DMS153 treated with DMSO at 0.1 percent for 48 hours (cell line): ENCODE data around the gene HSD17B12.
"Not testable (repeated sequence)": the region's sequence is repeated elsewhere in the genome, so short reads cannot be mapped to it uniquely, and the experiment has no call there.

Experiments used
- DNase-seq: peaks from one replicate; lab custom pipeline; 2025; ENCODE audit not compliant: unreplicated experiment; lab: John Stamatoyannopoulos, UW

Gene HSD17B12

DNA sequence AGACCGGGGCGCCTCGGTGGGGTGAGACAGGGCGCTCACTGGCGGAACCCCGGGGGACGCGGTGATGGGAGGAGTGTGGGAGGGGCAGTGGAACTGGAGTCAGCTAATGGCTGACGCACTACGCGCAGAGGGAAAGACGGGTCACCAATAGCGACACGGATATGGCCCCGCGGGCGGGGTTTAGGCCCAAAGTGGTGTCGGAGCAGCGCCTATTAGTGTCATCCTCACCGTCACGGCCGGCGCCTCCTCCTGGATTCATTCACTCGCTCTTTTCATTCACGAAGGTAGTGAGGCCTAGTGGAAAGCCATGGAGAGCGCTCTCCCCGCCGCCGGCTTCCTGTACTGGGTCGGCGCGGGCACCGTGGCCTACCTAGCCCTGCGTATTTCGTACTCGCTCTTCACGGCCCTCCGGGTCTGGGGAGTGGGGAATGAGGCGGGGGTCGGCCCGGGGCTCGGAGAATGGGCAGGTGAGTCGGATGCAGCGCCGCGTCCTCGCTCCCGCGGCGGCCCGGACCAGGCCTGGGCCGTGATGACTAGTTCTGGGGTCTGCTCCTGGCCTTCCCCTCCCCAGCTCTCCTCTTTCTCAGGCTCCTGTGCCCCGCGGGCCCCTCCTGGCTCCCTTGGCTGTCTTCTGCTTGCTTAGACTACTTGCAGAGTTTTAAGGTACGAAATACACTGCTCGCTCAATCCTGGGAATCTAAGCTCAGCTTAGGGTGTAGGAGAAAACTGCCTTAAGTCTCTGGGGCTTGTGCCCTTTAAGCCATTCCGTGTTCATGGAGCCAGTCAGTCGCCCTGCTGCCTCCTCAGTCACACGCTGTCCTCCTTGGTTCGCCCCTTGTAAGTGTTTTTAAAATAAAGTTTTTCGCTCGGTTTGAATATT is at the start of gene HSD17B12:
Gene HSD17B12, plus strand, starts transcription at position 218 of the 880 bp plus-strand sequence. Its CDS starts 90 bp downstream, at position 308.
- peak; percentile 93 for DNase-seq

- DNase-seq: no peak
Measured at GRCh38 chr11:43631732-43632131, 48.8 kb upstream of the HSD17B12 start.

- DNase-seq: no peak
Measured at GRCh38 chr11:43632181-43632580, 48.4 kb upstream of the HSD17B12 start.

GRCh38 chr11:43638717-43639116 is 41.8 kb upstream of the HSD17B12 start:
- DNase-seq: no peak

DNA sequence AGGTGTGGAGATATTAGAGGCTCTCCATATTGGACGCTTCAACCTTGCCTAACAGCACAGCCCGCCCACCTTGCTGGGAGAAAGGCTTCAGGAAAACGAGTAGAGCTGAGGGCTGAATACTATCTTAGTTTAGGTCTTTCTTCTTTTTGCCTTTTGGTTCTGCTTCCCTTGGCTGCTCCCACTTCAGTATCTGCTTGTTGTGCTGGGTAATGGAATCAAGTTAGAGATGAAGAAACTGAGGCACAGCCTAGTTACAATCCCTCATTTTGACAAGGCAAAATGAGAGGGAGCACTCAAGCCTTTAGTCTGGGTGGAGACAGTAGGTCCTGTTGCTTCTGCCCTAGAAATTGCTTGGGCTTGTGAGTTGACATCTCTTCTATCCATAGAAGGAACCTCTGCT is 41.3 kb upstream of the HSD17B12 start:
- no peak for DNase-seq

DNA sequence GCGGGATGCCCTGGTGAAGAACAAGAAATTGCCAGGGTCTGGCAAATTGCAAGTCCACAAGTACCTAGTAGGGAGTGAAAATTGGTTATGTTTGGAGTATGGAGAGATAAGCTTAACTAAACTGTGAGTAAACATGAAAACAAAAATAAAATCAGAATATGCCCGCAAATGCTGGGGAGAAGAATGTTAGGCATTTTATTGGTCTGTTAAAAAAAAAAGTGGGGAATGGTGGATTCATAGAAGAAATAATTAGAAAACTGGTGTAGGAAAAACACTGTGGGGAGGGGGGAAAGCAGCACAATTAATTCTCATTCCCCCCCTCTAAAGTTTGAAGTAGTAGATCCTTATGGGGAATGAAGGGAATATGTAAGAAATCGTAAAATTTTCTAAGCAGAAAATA is 40.6 kb upstream of the HSD17B12 start:
- no peak for DNase-seq

GRCh38 chr11:43643898-43644620 is 36.5 kb upstream of the HSD17B12 start:
- DNase-seq: peak; percentile 63

DNA sequence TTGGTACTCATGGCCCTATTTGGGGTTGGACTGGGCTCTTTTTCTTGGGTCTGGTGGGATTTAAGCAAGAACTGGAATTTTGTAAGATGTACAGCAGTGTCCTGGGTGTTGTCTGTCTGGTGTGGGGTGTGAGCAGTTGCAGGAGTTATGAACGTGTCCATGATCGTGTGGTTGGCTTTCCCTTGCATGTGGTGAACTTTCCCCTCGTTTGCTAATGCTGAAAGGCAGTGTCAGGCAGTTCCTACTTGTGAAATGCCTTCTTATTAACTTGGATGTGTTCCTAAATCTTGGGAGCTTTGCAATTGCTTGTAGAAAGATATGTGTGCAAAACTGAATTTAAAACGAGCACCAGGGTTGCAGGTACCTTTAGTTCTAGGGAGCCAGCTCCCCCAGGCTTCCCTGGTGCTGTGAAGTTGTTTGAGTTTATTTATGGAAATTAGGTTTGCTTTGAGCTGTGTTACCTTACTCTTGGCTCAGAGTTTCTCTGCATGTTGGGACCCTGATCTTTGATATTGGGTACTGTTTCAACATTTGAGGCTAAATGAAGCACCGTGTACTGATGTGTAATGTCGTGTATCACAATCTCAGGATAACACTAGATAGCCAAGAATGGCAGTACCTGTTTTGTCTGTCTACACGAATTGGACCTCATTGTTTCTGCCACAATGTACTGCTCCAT is 35.8 kb upstream of the HSD17B12 start:
- no peak for DNase-seq

DNA sequence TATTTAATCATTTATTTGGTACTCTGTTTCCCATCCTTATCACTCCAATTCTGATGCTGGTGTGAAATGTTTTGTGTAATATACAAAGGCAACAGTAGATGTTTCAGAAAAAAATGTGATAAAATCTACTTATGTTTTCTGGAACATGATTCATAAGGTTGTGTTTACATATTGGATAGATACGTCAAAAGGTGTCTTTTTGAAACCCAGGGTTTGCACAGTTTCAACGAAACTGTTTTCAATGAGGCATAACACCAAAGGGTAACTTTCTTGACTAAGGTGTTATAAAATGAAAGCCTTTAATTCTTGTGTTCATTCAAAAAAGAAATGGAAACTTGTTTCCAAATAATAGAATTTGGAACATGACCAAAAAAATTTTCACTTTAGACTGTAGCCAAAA is 33.8 kb upstream of the HSD17B12 start:
- DNase-seq: no peak

DNA sequence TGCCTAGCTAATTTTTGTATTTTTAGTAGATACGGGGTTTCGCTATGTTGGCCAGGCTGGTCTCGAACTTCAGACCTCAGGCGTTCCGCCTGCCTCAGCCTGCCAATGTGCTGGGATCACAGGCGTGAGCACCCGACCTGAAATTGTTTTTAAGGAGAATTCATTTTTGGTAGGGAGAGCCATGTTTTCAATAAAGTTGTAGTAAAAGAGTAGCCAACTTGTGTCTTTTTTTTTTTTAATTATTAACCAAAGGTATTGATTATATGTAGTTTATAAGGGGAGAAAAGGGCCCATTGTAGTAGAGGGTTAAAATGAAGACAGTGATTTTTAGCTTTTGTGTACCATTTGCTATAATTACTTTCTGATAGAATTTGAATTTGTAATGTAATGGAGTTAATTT is 31.6 kb upstream of the HSD17B12 start:
- DNase-seq: no peak

GRCh38 chr11:43649501-43649900 is 31.0 kb upstream of the HSD17B12 start:
- no peak for DNase-seq

- DNase-seq: no peak
Measured at GRCh38 chr11:43649921-43650320, 30.6 kb upstream of the HSD17B12 start.

DNA sequence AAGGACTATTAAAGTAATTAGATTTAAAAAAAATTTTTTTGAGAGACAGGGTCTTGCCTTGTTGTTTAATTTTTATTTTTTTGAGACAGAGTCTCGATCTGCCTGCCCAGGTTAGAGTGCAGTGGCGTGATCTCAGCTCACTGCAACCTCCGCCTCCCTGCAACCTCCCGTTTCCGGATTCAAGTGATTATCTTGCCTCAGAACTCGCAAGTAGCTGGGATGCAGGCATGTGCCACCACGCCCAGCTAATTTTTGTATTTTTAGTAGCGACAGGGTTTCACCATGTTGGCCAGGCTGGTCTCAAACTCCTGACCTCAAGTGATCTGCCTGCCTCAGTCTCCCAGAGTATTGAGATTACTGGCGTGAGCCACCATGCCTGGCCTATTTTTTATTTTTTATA is 17.5 kb upstream of the HSD17B12 start:
- not testable (repeated sequence) for DNase-seq

DNA sequence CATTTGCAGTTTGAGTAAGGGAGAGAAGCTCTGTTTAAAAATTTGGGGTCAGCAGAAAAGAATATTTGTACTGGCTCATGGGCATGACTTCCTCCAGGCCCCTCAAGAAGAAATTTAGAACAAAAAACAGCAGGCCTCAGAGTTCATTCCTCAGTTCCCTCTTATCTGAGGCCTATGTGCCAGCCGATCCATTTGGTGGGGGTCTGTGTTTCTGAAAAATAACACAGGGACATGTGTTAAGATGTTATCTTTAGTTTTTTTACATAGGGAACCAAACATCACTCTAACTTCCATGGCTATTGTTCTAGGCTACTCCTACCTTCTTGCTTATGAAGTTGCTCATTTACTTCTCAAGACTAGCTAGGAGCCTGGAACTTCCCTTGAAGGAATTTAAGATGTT is 16.2 kb upstream of the HSD17B12 start:
- DNase-seq: no peak

DNA sequence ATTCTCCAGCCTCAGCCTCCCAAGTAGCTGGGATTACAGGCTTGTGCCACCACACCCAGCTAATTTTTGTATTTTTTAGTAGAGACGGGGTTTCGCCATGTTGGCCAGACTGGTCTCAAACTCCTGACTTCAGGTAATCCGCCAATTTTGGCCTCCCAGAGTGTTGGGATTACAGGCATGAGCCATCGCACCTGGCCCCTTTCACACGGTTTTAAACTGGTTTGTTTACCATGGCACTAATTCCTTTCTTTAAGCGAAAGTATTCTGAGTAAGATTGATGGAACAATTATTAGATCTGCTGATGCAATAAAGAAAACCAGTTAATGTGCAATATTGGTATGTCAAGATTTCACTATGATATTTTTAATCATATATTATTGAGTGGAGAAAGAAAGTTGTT is 9.3 kb upstream of the HSD17B12 start:
- not testable (repeated sequence) for DNase-seq

DNA sequence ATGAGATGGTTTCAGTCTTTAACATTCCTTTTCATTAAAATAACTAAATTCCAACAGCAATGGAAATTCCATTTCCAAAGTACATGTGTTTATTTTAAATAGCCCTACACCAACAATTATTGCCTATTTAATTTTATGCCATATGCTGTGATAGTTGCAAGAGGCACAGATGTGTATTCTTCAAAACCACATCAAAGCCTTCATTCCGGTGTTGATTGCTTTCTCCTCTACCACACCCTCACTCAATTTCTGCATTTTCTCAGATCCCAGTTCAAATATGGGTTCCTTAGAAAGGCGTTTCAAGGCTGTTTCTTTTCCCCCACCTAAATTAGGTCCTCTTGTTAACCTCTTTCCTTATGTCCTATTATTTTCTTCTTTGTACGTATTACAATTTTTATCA is 6.0 kb upstream of the HSD17B12 start:
- no peak for DNase-seq

- DNase-seq: no peak
Measured at GRCh38 chr11:43676933-43677332, 3.6 kb upstream of the HSD17B12 start.

DNA sequence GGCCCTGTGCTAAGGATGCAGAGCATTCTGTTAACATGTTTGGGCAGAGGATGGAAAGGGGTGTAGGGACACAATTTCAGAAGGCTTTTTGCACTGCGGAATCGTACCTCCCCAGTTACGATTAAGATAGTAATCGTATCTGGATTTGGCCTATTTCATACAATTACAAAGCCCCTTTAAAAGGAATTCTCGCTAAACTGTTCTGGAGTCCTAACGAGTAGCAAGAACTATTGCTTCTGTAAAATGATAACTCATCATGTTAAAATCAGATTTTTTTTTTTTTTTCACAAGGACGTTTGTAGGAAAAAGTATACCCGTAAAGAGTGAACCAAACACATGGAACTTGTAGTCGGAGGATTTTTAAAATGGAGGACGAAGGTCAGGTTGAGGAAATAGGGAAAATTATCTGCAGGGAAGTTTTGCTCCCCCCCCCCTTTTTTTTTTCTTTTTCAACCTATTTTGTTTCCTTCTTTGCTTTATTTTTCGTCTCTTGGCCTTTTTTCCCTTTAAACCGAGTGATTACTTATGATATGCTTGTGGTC is 934 bp downstream of the HSD17B12 start:
- peak; percentile 38 for DNase-seq

GRCh38 chr11:43682081-43682480 is 1.5 kb downstream of the HSD17B12 start:
- DNase-seq: not testable (repeated sequence)

DNA sequence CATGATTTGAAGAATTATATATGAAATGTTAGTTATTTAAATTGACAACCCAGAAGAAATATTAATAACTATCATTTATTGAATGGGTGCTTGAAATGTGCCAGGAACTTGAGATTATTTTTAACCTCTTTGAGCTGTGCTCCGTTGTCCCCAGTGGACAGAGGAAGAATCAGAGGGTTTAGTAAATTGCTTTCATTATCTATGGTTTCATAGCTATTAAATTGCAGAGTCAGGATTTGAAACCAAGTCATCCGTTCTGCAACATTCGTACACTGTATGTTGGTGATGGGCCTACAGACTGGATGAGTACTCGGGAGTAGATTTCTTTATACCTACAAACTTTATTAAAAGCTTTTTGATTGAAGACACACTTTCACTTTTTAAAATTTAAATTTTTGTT is 4.9 kb downstream of the HSD17B12 start:
- DNase-seq: no peak

DNA sequence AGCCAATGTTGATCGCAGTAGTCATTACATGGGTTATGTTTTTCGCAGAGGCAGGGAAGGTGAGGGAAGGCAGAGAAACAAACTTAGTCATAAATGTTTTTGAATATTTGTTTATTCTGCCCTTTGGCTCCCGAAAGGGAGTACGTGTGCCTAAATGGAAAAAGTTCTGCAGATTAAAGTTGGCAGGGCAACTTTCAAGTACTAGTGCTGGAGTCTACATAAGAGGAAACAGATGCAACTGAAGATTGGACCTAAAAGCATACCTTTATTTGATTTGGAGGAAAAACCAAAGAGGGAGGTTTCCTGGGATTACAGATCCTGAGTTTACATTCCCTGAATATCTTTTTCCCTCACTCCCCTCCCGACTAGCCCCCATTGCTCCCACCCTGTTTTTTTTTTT is 5.7 kb downstream of the HSD17B12 start:
- DNase-seq: no peak
